Fibroblast of mammary gland (primary cell): ENCODE data around the gene INTS2.

ENCODE experiments used
- DNase-seq: peaks from one replicate; pipeline ENCODE4 v3.0.0-alpha.2; 2010; ENCODE audit warnings: low read depth
- H3K4me3 ChIP-seq: 2 replicates; pipeline ENCODE4 v1.5.1; 2011; ENCODE audit warnings: low read depth, mild to moderate bottlenecking, low read length, moderate library complexity; ENCODE audit not compliant: control insufficient read depth
- CTCF ChIP-seq: conservative IDR thresholded peaks from 2 replicates; pipeline ENCODE4 v1.5.1; 2011; ENCODE audit warnings: low read depth, low read length, inconsistent platforms; ENCODE audit not compliant: control insufficient read depth, insufficient read depth

Gene INTS2

GRCh38 chr17:61837175-61838051 lies 90.4 kb downstream of the INTS2 start:
- TF ChIP-seq CTCF, result peak; percentile 89
- DNase-seq, result peak; percentile 82

GRCh38 chr17:61836266-61837174 lies 91.3 kb downstream of the INTS2 start:
- no peak for TF ChIP-seq CTCF
- H3K4me3 ChIP-seq, result no peak overlapping the region
- no peak for DNase-seq

More at GRCh38 chr17:61837175-61838051, 90.4 kb downstream of the INTS2 start:
- H3K4me3 ChIP-seq, result no peak overlapping the region

GRCh38 chr17:61835606-61836005 lies 92.2 kb downstream of the INTS2 start:
- no peak for DNase-seq
- no peak for TF ChIP-seq CTCF
- H3K4me3 ChIP-seq, result no peak overlapping the region

- DNase-seq, result no peak
- H3K4me3 ChIP-seq, result no peak overlapping the region
- no peak for TF ChIP-seq CTCF
Observed at GRCh38 chr17:61834610-61835009, 93.2 kb downstream of the INTS2 start.

- TF ChIP-seq CTCF, result no peak
- peak; percentile 64 for DNase-seq
- H3K4me3 ChIP-seq, result no peak overlapping the region
Observed at GRCh38 chr17:61833536-61834193, 94.1 kb downstream of the INTS2 start.

GRCh38 chr17:61832463-61832862 lies 95.3 kb downstream of the INTS2 start:
- no peak for DNase-seq
- no peak overlapping the region for H3K4me3 ChIP-seq
- no peak for TF ChIP-seq CTCF
